IMR-90 (cell line): Measurements from ENCODE around the gene CASP1.

Source experiments
- BHLHE40 ChIP-seq: fragments of 150-350 bp; IDR thresholded peaks from 2 replicates; pipeline ENCODE4 v1.6.1; 2016; ENCODE audit warnings: mild to moderate bottlenecking, low read depth, low read length
- CEBPB ChIP-seq: IDR thresholded peaks from 2 replicates; pipeline ENCODE4 v1.6.1; 2012; ENCODE audit warnings: low read depth, low read length, improper control_type of control experiment
- FOS ChIP-seq: fragments of 150-350 bp; IDR thresholded peaks from 2 replicates; pipeline ENCODE4 v1.6.1; 2016; ENCODE audit warnings: low read depth, low read length
- MAZ ChIP-seq: IDR thresholded peaks from 2 replicates; pipeline ENCODE4 v1.6.1; 2012; ENCODE audit warnings: low read depth, mild to moderate bottlenecking, low read length, improper control_type of control experiment, moderate library complexity, borderline replicate concordance
- MXI1 ChIP-seq: IDR thresholded peaks from 2 replicates; pipeline ENCODE4 v1.6.1; 2012; ENCODE audit warnings: low read depth, mild to moderate bottlenecking, low read length, moderate library complexity, borderline replicate concordance
- POLR2A ChIP-seq: IDR thresholded peaks from 2 replicates; pipeline ENCODE4 v1.6.1; 2012; ENCODE audit warnings: mild to moderate bottlenecking, low read depth, low read length
- RAD21 ChIP-seq: IDR thresholded peaks from 2 replicates; pipeline ENCODE4 v1.6.1; 2012; ENCODE audit warnings: low read length, improper control_type of control experiment
- RCOR1 ChIP-seq: IDR thresholded peaks from 2 replicates; pipeline ENCODE4 v1.6.1; 2012; ENCODE audit warnings: mild to moderate bottlenecking, low read length, improper control_type of control experiment; ENCODE audit not compliant: insufficient replicate concordance
- RFX5 ChIP-seq: IDR thresholded peaks from 2 replicates; pipeline ENCODE4 v1.8.0; 2012; ENCODE audit warnings: low read depth, mild to moderate bottlenecking, low read length, moderate library complexity
- SMC3 ChIP-seq: fragments of 150-350 bp; IDR thresholded peaks from 2 replicates; pipeline ENCODE4 v1.6.1; 2016; ENCODE audit warnings: low read depth, mild to moderate bottlenecking, antibody characterized with exemption, low read length, moderate library complexity
- TF ChIP-seq, protein P1 (sequence below): conservative IDR thresholded peaks from 2 replicates; pipeline ENCODE4 v1.5.1; 2012; ENCODE audit warnings: mild to moderate bottlenecking, low read depth, low read length, improper control_type of control experiment
- TF ChIP-seq, protein P2 (sequence below): fragments of 150-350 bp; IDR thresholded peaks from 2 replicates; pipeline ENCODE4 v1.6.1; 2016; ENCODE audit warnings: low read depth, mild to moderate bottlenecking, low read length, moderate library complexity, borderline replicate concordance
- TF ChIP-seq, protein P3 (sequence below): fragments of 150-350 bp; IDR thresholded peaks from 2 replicates; pipeline ENCODE4 v1.6.1; 2017; ENCODE audit warnings: mild to moderate bottlenecking, antibody characterized with exemption, low read length, low read depth

- TF ChIP-seq, protein P1, sequence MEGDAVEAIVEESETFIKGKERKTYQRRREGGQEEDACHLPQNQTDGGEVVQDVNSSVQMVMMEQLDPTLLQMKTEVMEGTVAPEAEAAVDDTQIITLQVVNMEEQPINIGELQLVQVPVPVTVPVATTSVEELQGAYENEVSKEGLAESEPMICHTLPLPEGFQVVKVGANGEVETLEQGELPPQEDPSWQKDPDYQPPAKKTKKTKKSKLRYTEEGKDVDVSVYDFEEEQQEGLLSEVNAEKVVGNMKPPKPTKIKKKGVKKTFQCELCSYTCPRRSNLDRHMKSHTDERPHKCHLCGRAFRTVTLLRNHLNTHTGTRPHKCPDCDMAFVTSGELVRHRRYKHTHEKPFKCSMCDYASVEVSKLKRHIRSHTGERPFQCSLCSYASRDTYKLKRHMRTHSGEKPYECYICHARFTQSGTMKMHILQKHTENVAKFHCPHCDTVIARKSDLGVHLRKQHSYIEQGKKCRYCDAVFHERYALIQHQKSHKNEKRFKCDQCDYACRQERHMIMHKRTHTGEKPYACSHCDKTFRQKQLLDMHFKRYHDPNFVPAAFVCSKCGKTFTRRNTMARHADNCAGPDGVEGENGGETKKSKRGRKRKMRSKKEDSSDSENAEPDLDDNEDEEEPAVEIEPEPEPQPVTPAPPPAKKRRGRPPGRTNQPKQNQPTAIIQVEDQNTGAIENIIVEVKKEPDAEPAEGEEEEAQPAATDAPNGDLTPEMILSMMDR, result no peak
- TF ChIP-seq POLR2A (no peak), RFX5 (no peak), RAD21 (no peak), BHLHE40 (no peak), MAZ (no peak), RCOR1 (no peak), SMC3 (no peak), CEBPB (no peak), FOS (no peak), MXI1 (no peak)
- TF ChIP-seq, protein P2, sequence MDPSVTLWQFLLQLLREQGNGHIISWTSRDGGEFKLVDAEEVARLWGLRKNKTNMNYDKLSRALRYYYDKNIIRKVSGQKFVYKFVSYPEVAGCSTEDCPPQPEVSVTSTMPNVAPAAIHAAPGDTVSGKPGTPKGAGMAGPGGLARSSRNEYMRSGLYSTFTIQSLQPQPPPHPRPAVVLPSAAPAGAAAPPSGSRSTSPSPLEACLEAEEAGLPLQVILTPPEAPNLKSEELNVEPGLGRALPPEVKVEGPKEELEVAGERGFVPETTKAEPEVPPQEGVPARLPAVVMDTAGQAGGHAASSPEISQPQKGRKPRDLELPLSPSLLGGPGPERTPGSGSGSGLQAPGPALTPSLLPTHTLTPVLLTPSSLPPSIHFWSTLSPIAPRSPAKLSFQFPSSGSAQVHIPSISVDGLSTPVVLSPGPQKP, result no peak
- TF ChIP-seq, protein P3, sequence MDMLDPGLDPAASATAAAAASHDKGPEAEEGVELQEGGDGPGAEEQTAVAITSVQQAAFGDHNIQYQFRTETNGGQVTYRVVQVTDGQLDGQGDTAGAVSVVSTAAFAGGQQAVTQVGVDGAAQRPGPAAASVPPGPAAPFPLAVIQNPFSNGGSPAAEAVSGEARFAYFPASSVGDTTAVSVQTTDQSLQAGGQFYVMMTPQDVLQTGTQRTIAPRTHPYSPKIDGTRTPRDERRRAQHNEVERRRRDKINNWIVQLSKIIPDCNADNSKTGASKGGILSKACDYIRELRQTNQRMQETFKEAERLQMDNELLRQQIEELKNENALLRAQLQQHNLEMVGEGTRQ, result no peak
Observed at GRCh38 chr11:105056446-105056845, 21.5 kb upstream of the CASP1 start.
